Naive thymus-derived CD8-positive, alpha-beta T cell (primary cell): ENCODE results near the gene MTFR1L. TPM values are rescaled to one million over a fixed set of nuclear protein-coding genes. Genes with fewer than 3 reads are reported as not detected.

Source experiments
- ATAC-seq, 2 donors: fragments of 150-1000 bp; cut with Tn5 transposase in 1 of 2; sonication (Bioruptor Pico), chemical (Tn5 transposase) in 1 of 2; 1 replicate in 1 of 2; 2 replicates in 1 of 2; pipeline ENCODE4 v1.10.0; 2021; ENCODE audit warnings: mild to moderate bottlenecking in 2 of 2, moderate library complexity in 2 of 2
- POLR2A ChIA-PET: fragments of 350-600 bp; sonication (Branson Sonifier 250); formaldehyde crosslinking; loops from one replicate; lab custom pipeline; 2021; ENCODE audit warnings: antibody characterized with exemption; lab: Charles Lee
- DNase-seq, 10 donors: peaks; one replicate each; pipeline versions ENCODE4 v3.0.0 to v3.0.0-alpha.2; 2020 to 2022
- H3K27ac Mint-ChIP-seq, 10 donors: one replicate each; pipeline ENCODE4 v1.8.0; 2020 to 2022; ENCODE audit warnings: mild to moderate bottlenecking in 10 of 10, mixed read lengths in 10 of 10, moderate library complexity in 4 of 10, inconsistent platforms in 1 of 10
- H3K27me3 Mint-ChIP-seq, 5 donors: one replicate each; pipeline ENCODE4 v1.8.0; 2021 to 2022; ENCODE audit warnings: mixed read lengths in 5 of 5
- H3K36me3 Mint-ChIP-seq, 3 donors: one replicate each; pipeline ENCODE4 v1.8.0; 2020 to 2022; ENCODE audit warnings: mixed read lengths in 3 of 3, mild to moderate bottlenecking in 2 of 3, inconsistent platforms in 1 of 3
- H3K4me1 Mint-ChIP-seq, 4 donors: one replicate each; pipeline ENCODE4 v1.8.0; 2021 to 2022; ENCODE audit warnings: mixed read lengths in 4 of 4
- H3K4me3 Mint-ChIP-seq, 10 donors: one replicate each; pipeline ENCODE4 v1.8.0; 2020 to 2022; ENCODE audit warnings: mild to moderate bottlenecking in 10 of 10, mixed read lengths in 10 of 10, moderate library complexity in 6 of 10, inconsistent platforms in 1 of 10
- H3K9me3 Mint-ChIP-seq, 9 donors: one replicate each; pipeline ENCODE4 v1.8.0; 2020 to 2022; ENCODE audit warnings: mixed read lengths in 9 of 9, mild to moderate bottlenecking in 3 of 9, inconsistent platforms in 1 of 9, moderate library complexity in 1 of 9
- polyA plus RNA-seq, 3 donors: library from polyadenylated mRNA; unstranded; fragments of 300-500 nt; fragmentation: Illumina TruSeq; gene quantifications; one replicate each; pipeline ENCODE4 v1.2.3, GENCODE V29; 2021
- total RNA-seq, 8 experiments: library from RNA in 2 of 8; stranded (reverse) in 2 of 8; gene quantifications; one replicate each; pipeline ENCODE4 v1.2.3 and lab custom pipeline; 2021 to 2026

MTFR1L gene
- total and polyA plus RNA-seq, 5 experiments from 2014 or later, result 34.3 to 56.4 (median 42.6) TPM

GRCh38 chr1:25871086-25871703 lies 51.4 kb downstream of the MTFR1L start:
- Mint-ChIP-seq H3K4me3 (no peak overlapping the region), H3K27me3 (no peaks in the 10 kb centered on the region), H3K36me3 (no peaks in the 10 kb centered on the region), H3K4me1 (peaks cover 7 to 27% (median 13%) of the 10 kb centered on the region in 4 donors), H3K27ac (no peak overlapping the region), H3K9me3 (no peaks in the 10 kb centered on the region)
- POLR2A ChIA-PET, result no interaction called here
- no peak for DNase-seq
- ATAC-seq, result no peak

GRCh38 chr1:25871704-25872494 lies 52.1 kb downstream of the MTFR1L start:
- DNase-seq (no peak), ATAC-seq (no peak)
- Mint-ChIP-seq H3K27ac (no peak overlapping the region), H3K4me3 (no peak overlapping the region), H3K4me1 (peaks cover 7 to 31% (median 17%) of the 10 kb centered on the region in 4 donors), H3K9me3 (no peaks in the 10 kb centered on the region), H3K27me3 (no peaks in the 10 kb centered on the region), H3K36me3 (no peaks in the 10 kb centered on the region)
- POLR2A ChIA-PET, result interaction anchor here (1.1 kb wide), 1 partner anchor 54 kb away, joined by 3 read pairs; no protein-coding TSS in a partner anchor

- no peaks in the 10 kb centered on the region for H3K36me3 Mint-ChIP-seq
- no peak for DNase-seq
- no peak for ATAC-seq
- peak overlapping the region in 1 of 10 donors; percentile 24 for H3K27ac Mint-ChIP-seq
- H3K27me3 Mint-ChIP-seq, result no peaks in the 10 kb centered on the region
- POLR2A ChIA-PET, result interaction anchor here (1.1 kb wide), 1 partner anchor 55 kb away, joined by 3 read pairs; no protein-coding TSS in a partner anchor
- peak overlapping the region in 1 of 10 donors; percentile 24 for H3K4me3 Mint-ChIP-seq
- peaks cover 5 to 31% (median 17%) of the 10 kb centered on the region in 4 donors for H3K4me1 Mint-ChIP-seq
- H3K9me3 Mint-ChIP-seq, result no peaks in the 10 kb centered on the region
Measured at GRCh38 chr1:25872713-25873112, 53.0 kb downstream of the MTFR1L start.

GRCh38 chr1:25873120-25873519 lies 53.4 kb downstream of the MTFR1L start:
- no peak for ATAC-seq
- Mint-ChIP-seq H3K4me3 (peak overlapping the region in 2 of 10 donors; percentile 6 to 14), H3K9me3 (no peaks in the 10 kb centered on the region), H3K27ac (peak overlapping the region in 2 of 10 donors; percentile 24 to 65), H3K4me1 (peaks cover 5 to 31% (median 17%) of the 10 kb centered on the region in 4 donors), H3K27me3 (no peaks in the 10 kb centered on the region), H3K36me3 (no peaks in the 10 kb centered on the region)
- POLR2A ChIA-PET, result interaction anchor here (1.1 kb wide), 1 partner anchor 55 kb away, joined by 3 read pairs; no protein-coding TSS in a partner anchor
- no peak for DNase-seq

- Mint-ChIP-seq H3K36me3 (no peaks in the 10 kb centered on the region), H3K4me3 (peak overlapping the region in 3 of 10 donors; percentile 20 to 81 (median 81)), H3K9me3 (no peaks in the 10 kb centered on the region), H3K27ac (peak overlapping the region in 1 of 10 donors; percentile 87), H3K27me3 (no peaks in the 10 kb centered on the region), H3K4me1 (peaks cover 5 to 31% (median 17%) of the 10 kb centered on the region in 4 donors)
- ATAC-seq, result no peak
- DNase-seq, result no peak
- POLR2A ChIA-PET, result interaction anchor here (0.5 to 3.0 kb wide), 6 partner anchors 11 to 1447 kb away, joined by 4 to 30 read pairs (median 8); partner anchors contain the start of gene MTFR1L
Measured at GRCh38 chr1:25874209-25874608, 54.5 kb downstream of the MTFR1L start.

GRCh38 chr1:25874635-25875153 lies 54.9 kb downstream of the MTFR1L start:
- POLR2A ChIA-PET, result interaction anchor here (0.5 to 3.0 kb wide), 11 partner anchors 10 to 1447 kb away, joined by 3 to 30 read pairs (median 5); partner anchors contain the start of genes MTFR1L and PAFAH2
- H3K9me3 Mint-ChIP-seq, result no peaks in the 10 kb centered on the region
- no peaks in the 10 kb centered on the region for H3K27me3 Mint-ChIP-seq
- peak in 2 of 10 donors; percentile 6 to 9 for DNase-seq
- H3K36me3 Mint-ChIP-seq, result no peaks in the 10 kb centered on the region
- peak overlapping the region; percentile 80 to 89 (median 83) for H3K4me3 Mint-ChIP-seq
- H3K4me1 Mint-ChIP-seq, result peaks cover 5 to 31% (median 17%) of the 10 kb centered on the region in 4 donors
- H3K27ac Mint-ChIP-seq, result peak overlapping the region in 8 of 10 donors; percentile 53 to 88 (median 81)
- ATAC-seq, result no peak

GRCh38 chr1:25875154-25875855 lies 55.6 kb downstream of the MTFR1L start, which contains the start of gene PAQR7:
PAQR7 (minus strand) TSS chr1:25875708; CDS start chr1:25863839, 11,869 bp downstream.
- peak; percentile 84 to 91 for ATAC-seq
- Mint-ChIP-seq H3K27me3 (no peaks in the 10 kb centered on the region), H3K27ac (peak within 1 kb of the TSS; percentile 31 to 92 (median 86)), H3K9me3 (no peaks in the 10 kb centered on the region), H3K4me3 (peak within 1 kb of the TSS; percentile 81 to 89 (median 85)), H3K36me3 (no peaks in the 10 kb centered on the region), H3K4me1 (peaks cover 4 to 31% (median 17%) of the 10 kb centered on the region in 4 donors)
- POLR2A ChIA-PET, result interaction anchor here (0.5 to 3.0 kb wide), 14 partner anchors 10 to 303 kb away, joined by 3 to 30 read pairs (median 4); partner anchors contain the start of genes MTFR1L and PAFAH2
- DNase-seq, result peak; percentile 32 to 82 (median 60)

GRCh38 chr1:25875856-25876692 lies 56.3 kb downstream of the MTFR1L start:
- H3K9me3 Mint-ChIP-seq, result no peaks in the 10 kb centered on the region
- H3K4me1 Mint-ChIP-seq, result peaks cover 2 to 31% (median 17%) of the 10 kb centered on the region in 4 donors
- H3K27ac Mint-ChIP-seq, result peak overlapping the region; percentile 31 to 92 (median 86)
- ATAC-seq, result peak; percentile 44 to 60
- H3K27me3 Mint-ChIP-seq, result no peaks in the 10 kb centered on the region
- peak in 2 of 10 donors; percentile 16 to 23 for DNase-seq
- POLR2A ChIA-PET, result interaction anchor here (0.6 to 3.0 kb wide), 14 partner anchors 9 to 303 kb away, joined by 3 to 30 read pairs (median 4); partner anchors contain the start of genes MTFR1L and PAFAH2
- H3K4me3 Mint-ChIP-seq, result peak overlapping the region; percentile 74 to 89 (median 85)
- H3K36me3 Mint-ChIP-seq, result no peaks in the 10 kb centered on the region

GRCh38 chr1:25876693-25877077 lies 56.9 kb downstream of the MTFR1L start:
- DNase-seq (no peak), ATAC-seq (no peak)
- H3K36me3 Mint-ChIP-seq, result no peaks in the 10 kb centered on the region
- H3K4me3 Mint-ChIP-seq, result peak overlapping the region in 8 of 10 donors; percentile 81 to 88 (median 85)
- H3K9me3 Mint-ChIP-seq, result no peaks in the 10 kb centered on the region
- peak overlapping the region; percentile 31 to 92 (median 77) for H3K27ac Mint-ChIP-seq
- H3K27me3 Mint-ChIP-seq, result no peaks in the 10 kb centered on the region
- H3K4me1 Mint-ChIP-seq, result peaks cover 2 to 31% (median 17%) of the 10 kb centered on the region in 4 donors
- POLR2A ChIA-PET, result interaction anchor here (2.1 to 3.0 kb wide), 3 partner anchors 16 to 121 kb away, joined by 11 to 30 read pairs (median 11); partner anchors contain the start of genes MTFR1L and PAFAH2

GRCh38 chr1:25877155-25877554 lies 57.4 kb downstream of the MTFR1L start:
- H3K9me3 Mint-ChIP-seq, result no peaks in the 10 kb centered on the region
- DNase-seq, result no peak
- no peaks in the 10 kb centered on the region for H3K36me3 Mint-ChIP-seq
- POLR2A ChIA-PET, result interaction anchor here (0.7 kb wide), 1 partner anchor 117 kb away, joined by 3 read pairs; no protein-coding TSS in a partner anchor
- ATAC-seq, result no peak
- H3K4me3 Mint-ChIP-seq, result no peak overlapping the region
- peak overlapping the region in 1 of 10 donors; percentile 89 for H3K27ac Mint-ChIP-seq
- H3K4me1 Mint-ChIP-seq, result peaks cover 2 to 31% (median 17%) of the 10 kb centered on the region in 4 donors
- H3K27me3 Mint-ChIP-seq, result no peaks in the 10 kb centered on the region

GRCh38 chr1:25878690-25879089 lies 58.9 kb downstream of the MTFR1L start:
- DNase-seq (no peak), ATAC-seq (no peak)
- H3K27me3 Mint-ChIP-seq, result no peaks in the 10 kb centered on the region
- H3K4me1 Mint-ChIP-seq, result peaks cover 2 to 18% (median 15%) of the 10 kb centered on the region in 4 donors
- POLR2A ChIA-PET, result interaction anchor here (1.3 kb wide), 1 partner anchor 10 kb away, joined by 6 read pairs; no protein-coding TSS in a partner anchor
- no peaks in the 10 kb centered on the region for H3K36me3 Mint-ChIP-seq
- H3K9me3 Mint-ChIP-seq, result no peaks in the 10 kb centered on the region
- no peak overlapping the region for H3K27ac Mint-ChIP-seq
- H3K4me3 Mint-ChIP-seq, result no peak overlapping the region
